Keratinocyte (primary cell): Measurements from ENCODE around the gene TRIM3. TPM values are rescaled to one million over a fixed set of nuclear protein-coding genes. Genes with fewer than 3 reads are reported as not detected.

Source experiments
- DNase-seq: peaks from one replicate; pipeline ENCODE4 v3.0.0-alpha.2; 2011; ENCODE audit warnings: low read depth, missing footprints, low spot score
- FAIRE-seq: peaks from 2 replicates; lab custom pipeline; 2011; peaks lifted over from hg19 to GRCh38; lab: Jason Lieb, UNC
- H2AFZ ChIP-seq: 2 replicates; pipeline ENCODE4 v1.6.0; 2012; ENCODE audit warnings: low read length, control low read depth, inconsistent platforms; ENCODE audit not compliant: control insufficient read depth
- H3K27ac ChIP-seq: 2 replicates; pipeline ENCODE4 v1.5.1; 2011; ENCODE audit warnings: low read length; ENCODE audit not compliant: control insufficient read depth, insufficient read depth
- H3K27me3 ChIP-seq: 3 replicates; pipeline ENCODE4 v1.6.0; 2011; ENCODE audit warnings: low read length; ENCODE audit not compliant: control insufficient read depth, insufficient read depth; ENCODE audit errors: extremely low read depth
- H3K36me3 ChIP-seq, 2 experiments: 2 replicates in 1 of 2; 3 replicates in 1 of 2; pipeline ENCODE4 v1.5.1; 2011; ENCODE audit warnings: low read length in 2 of 2, mild to moderate bottlenecking in 1 of 2; ENCODE audit not compliant: control insufficient read depth in 2 of 2, insufficient read depth in 2 of 2; ENCODE audit errors: extremely low read depth in 1 of 2
- H3K4me1 ChIP-seq: 3 replicates; pipeline ENCODE4 v1.5.1; 2011; ENCODE audit warnings: low read length; ENCODE audit not compliant: control insufficient read depth, insufficient read depth; ENCODE audit errors: extremely low read depth
- H3K4me2 ChIP-seq: 3 replicates; pipeline ENCODE4 v1.6.0; 2011; ENCODE audit warnings: low read depth, low read length; ENCODE audit not compliant: control insufficient read depth, insufficient read depth; ENCODE audit errors: extremely low read depth
- H3K4me3 ChIP-seq, 3 experiments: fragments of 200-600 bp in 1 of 3; sonication (generic) in 1 of 3; 2 replicates in 2 of 3; 3 replicates in 1 of 3; pipeline ENCODE4 v1.5.1; 2011 to 2016; ENCODE audit warnings: low read length in 3 of 3, mild to moderate bottlenecking in 3 of 3, control low read depth in 2 of 3, inconsistent platforms in 1 of 3, low read depth in 1 of 3, mixed read lengths in 1 of 3, mixed run types in 1 of 3, moderate library complexity in 1 of 3; ENCODE audit not compliant: control insufficient read depth in 2 of 3, insufficient read depth in 2 of 3; ENCODE audit errors: extremely low read depth in 1 of 3
- H3K79me2 ChIP-seq: 2 replicates; pipeline ENCODE4 v1.6.0; 2012; ENCODE audit warnings: low read length; ENCODE audit not compliant: control insufficient read depth, insufficient read depth
- H3K9ac ChIP-seq: 3 replicates; pipeline ENCODE4 v1.6.0; 2011; ENCODE audit warnings: low read length; ENCODE audit not compliant: control insufficient read depth, insufficient read depth; ENCODE audit errors: extremely low read depth
- H3K9me1 ChIP-seq: 3 replicates; pipeline ENCODE4 v1.6.0; 2011; ENCODE audit warnings: low read length; ENCODE audit not compliant: control insufficient read depth, insufficient read depth; ENCODE audit errors: extremely low read depth
- H3K9me3 ChIP-seq: 2 replicates; pipeline ENCODE4 v1.5.1; 2012; ENCODE audit warnings: low read depth, low read length; ENCODE audit not compliant: control insufficient read depth
- H4K20me1 ChIP-seq: 3 replicates; pipeline ENCODE4 v1.6.0; 2011; ENCODE audit warnings: low read length; ENCODE audit not compliant: control insufficient read depth, insufficient read depth; ENCODE audit errors: extremely low read depth
- CTCF ChIP-seq, 3 experiments: IDR thresholded peaks in 1 of 3; conservative IDR thresholded peaks in 1 of 3; optimal IDR thresholded peaks in 1 of 3; 2 replicates in 2 of 3; 3 replicates in 1 of 3; pipeline versions ENCODE3 to v1.5.1; 2011; ENCODE audit warnings: low read length in 3 of 3, mild to moderate bottlenecking in 3 of 3, moderate library complexity in 2 of 3, control low read depth in 1 of 3, inconsistent platforms in 1 of 3; ENCODE audit not compliant: insufficient read depth in 2 of 3; ENCODE audit errors: extremely low read depth in 1 of 3
- EZH2 ChIP-seq: IDR thresholded peaks from one replicate; pipeline ENCODE4 v1.6.1; 2012; ENCODE audit warnings: inconsistent platforms, mild to moderate bottlenecking, low read length, moderate library complexity
- dilution Hi-C: fragments of 300-500 bp; cut with MboI; formaldehyde crosslinking; loops from one replicate; pipeline ENCODE4 v1.7.0; 2020; ENCODE audit warnings: low sequenced_read_pairs; ENCODE audit not compliant: extremely low pct_ligation_motif_present
- polyA plus RNA-seq, 5 experiments: library from polyadenylated mRNA; depleted of rRNA in 3 of 5; stranded (reverse) in 3 of 5; stranded (forward) in 1 of 5; unstranded in 1 of 5; fragments of >200 nt; gene quantifications; 1 replicate in 1 of 5; 2 replicates in 3 of 5; 3 replicates in 1 of 5; pipeline versions ENCODE4 v1.2.1 to v1.2.3, GENCODE V29; 2011 to 2012; ENCODE audit warnings: missing spikeins in 2 of 5, low read depth in 1 of 5, low replicate concordance in 1 of 5

Gene TRIM3
- polyA plus RNA-seq, 1 donor (not counting 4 experiments of a cell fraction or from before 2014, with no cell fraction given) = 10.3 TPM

- FAIRE-seq = no peak
- Histone ChIP-seq H3K27ac (no peak overlapping the region), H3K4me2 (no peak overlapping the region), H3K27me3 (no peaks in the 10 kb centered on the region), H3K4me3 (no peak overlapping the region), H3K9me1 (no peaks in the 10 kb centered on the region), H2AFZ (no peak overlapping the region), H4K20me1 (no peaks in the 10 kb centered on the region), H3K79me2 (no peaks in the 10 kb centered on the region), H3K4me1 (no peaks in the 10 kb centered on the region), H3K9ac (no peak overlapping the region), H3K9me3 (no peaks in the 10 kb centered on the region), H3K36me3 (no peaks in the 10 kb centered on the region)
- no peak for TF ChIP-seq EZH2
- no peak for TF ChIP-seq CTCF (optimal IDR thresholded peaks at IDR 0.05 in 1 of 3, IDR thresholded peaks at IDR 0.05 in 1 of 3, conservative IDR thresholded peaks at IDR 0.05 in 1 of 3; ENCODE audit: extremely low read depth in 1 of 3, insufficient read depth in 2 of 3, low read length in 3 of 3)
- DNase-seq = no peak
- dilution Hi-C loops = no loop called here
These were observed 69.2 kb downstream of the TRIM3 start for GRCh38 chr11:6404342-6405051.

GRCh38 chr11:6403539-6403938 lies 70.2 kb downstream of the TRIM3 start:
- Histone ChIP-seq H2AFZ (no peak overlapping the region), H3K4me3 (no peak overlapping the region), H3K36me3 (no peaks in the 10 kb centered on the region), H3K27ac (no peak overlapping the region), H3K9ac (no peak overlapping the region), H3K4me2 (no peak overlapping the region), H3K9me3 (no peaks in the 10 kb centered on the region), H3K27me3 (no peaks in the 10 kb centered on the region), H3K9me1 (no peaks in the 10 kb centered on the region), H4K20me1 (no peaks in the 10 kb centered on the region), H3K4me1 (no peaks in the 10 kb centered on the region), H3K79me2 (no peaks in the 10 kb centered on the region)
- TF ChIP-seq EZH2 = no peak
- dilution Hi-C loops = no loop called here
- FAIRE-seq (no peak), DNase-seq (no peak)

- Histone ChIP-seq H3K9me1 (no peaks in the 10 kb centered on the region), H3K4me3 (no peak overlapping the region), H3K27me3 (no peaks in the 10 kb centered on the region), H3K27ac (no peak overlapping the region), H2AFZ (no peak overlapping the region), H3K4me1 (no peaks in the 10 kb centered on the region), H3K79me2 (no peaks in the 10 kb centered on the region), H3K9ac (no peak overlapping the region), H3K36me3 (no peaks in the 10 kb centered on the region), H4K20me1 (no peaks in the 10 kb centered on the region), H3K4me2 (no peak overlapping the region), H3K9me3 (no peaks in the 10 kb centered on the region)
- FAIRE-seq = no peak
- dilution Hi-C loops = no loop called here
- TF ChIP-seq EZH2 (no peak), CTCF (optimal IDR thresholded peaks at IDR 0.05 in 1 of 3, IDR thresholded peaks at IDR 0.05 in 1 of 3, conservative IDR thresholded peaks at IDR 0.05 in 1 of 3; ENCODE audit: extremely low read depth in 1 of 3, insufficient read depth in 2 of 3, low read length in 3 of 3) (no peak)
- no peak for DNase-seq
These were observed 71.2 kb downstream of the TRIM3 start for GRCh38 chr11:6402561-6402981.
